HepG2 (cell line): ENCODE data around the gene LHX3. TPM values are rescaled to one million over a fixed set of nuclear protein-coding genes. Genes with fewer than 3 reads are reported as not detected.

Experiments
- ATAC-seq: fragments of 200-7000 bp; cut with Tn5 transposase; 3 replicates; pipeline ENCODE4 v1.9.1; 2020; ENCODE audit warnings: mild to moderate bottlenecking, moderate library complexity
- BruUV-seq: library from RNA; stranded (reverse); fragments of 400-500 nt; replicated peaks from 2 replicates; lab custom pipeline; 2021; lab: Mats Ljungman, UMichigan
- CTCF ChIA-PET: fragments of 300-600 bp; formaldehyde crosslinking; extraction: SDS; loops from one replicate; lab custom pipeline; 2021; ENCODE audit warnings: low total read pairs, inconsistent platforms, low intra/inter-chr PET ratio; lab: Yijun Ruan, JAX
- POLR2A ChIA-PET: fragments of 350-600 bp; sonication (Branson Sonifier 250); formaldehyde crosslinking; loops from one replicate; lab custom pipeline; 2020; ENCODE audit warnings: antibody characterized with exemption, inconsistent platforms; lab: Yijun Ruan, JAX
- DNase-seq: peaks from one replicate; pipeline ENCODE4 v3.0.0-alpha.2; 2015; ENCODE audit warnings: low spot score
- FAIRE-seq: peaks from 3 replicates; lab custom pipeline; 2011; peaks lifted over from hg19 to GRCh38; lab: Jason Lieb, UNC
- H2AFZ ChIP-seq: one replicate; pipeline ENCODE4 v1.6.1; 2011; ENCODE audit warnings: low read length, inconsistent platforms
- H3K27ac ChIP-seq: fragments of 300-600 bp; 3 replicates; pipeline ENCODE4 v1.8.0; 2011; ENCODE audit warnings: mixed run types, mild to moderate bottlenecking, mixed read lengths, low read length, inconsistent platforms; ENCODE audit not compliant: insufficient read depth; ENCODE audit errors: extremely low read length
- H3K27me3 ChIP-seq, 2 experiments: fragments of 200-600 bp in 1 of 2; 2 replicates in 1 of 2; 3 replicates in 1 of 2; pipeline versions ENCODE4 v1.6.0 to v1.8.0; 2011; ENCODE audit warnings: low read length in 2 of 2, mild to moderate bottlenecking in 2 of 2, moderate library complexity in 2 of 2, inconsistent platforms in 1 of 2; ENCODE audit not compliant: insufficient read depth in 2 of 2, control insufficient read depth in 1 of 2
- H3K36me3 ChIP-seq, 2 experiments: fragments of 200-600 bp in 1 of 2; replicated peaks in 1 of 2; 2 replicates in 1 of 2; 3 replicates in 1 of 2; pipeline versions ENCODE4 v1.5.1 to v1.8.0; 2011; ENCODE audit warnings: low read length in 2 of 2, inconsistent platforms in 1 of 2; ENCODE audit not compliant: insufficient read depth in 2 of 2, control insufficient read depth in 1 of 2
- H3K4me1 ChIP-seq: 2 replicates; pipeline ENCODE4 v1.5.1; 2012; ENCODE audit warnings: low read length, inconsistent platforms; ENCODE audit not compliant: insufficient read depth
- H3K4me2 ChIP-seq: 2 replicates; pipeline ENCODE4 v1.6.0; 2011; ENCODE audit warnings: low read depth, low read length, inconsistent platforms
- H3K4me3 ChIP-seq, 3 experiments: fragments of 200-600 bp in 1 of 3; sonication (generic), shearing (Covaris generic) in 1 of 3; replicated peaks in 1 of 3; 2 replicates each; pipeline ENCODE4 v1.5.1; 2011 to 2016; ENCODE audit warnings: low read length in 3 of 3, inconsistent platforms in 2 of 3, low read depth in 2 of 3, mild to moderate bottlenecking in 2 of 3, control low read depth in 1 of 3, mixed read lengths in 1 of 3; ENCODE audit not compliant: insufficient read depth in 1 of 3
- H3K79me2 ChIP-seq: one replicate; pipeline ENCODE4 v1.6.1; 2011; ENCODE audit warnings: low read length, inconsistent platforms; ENCODE audit not compliant: insufficient read depth
- H3K9ac ChIP-seq: 2 replicates; pipeline ENCODE4 v1.6.0; 2011; ENCODE audit warnings: mild to moderate bottlenecking, low read depth, low read length, inconsistent platforms; ENCODE audit not compliant: insufficient read depth
- H3K9me3 ChIP-seq: 2 replicates; pipeline ENCODE4 v1.5.1; 2012; ENCODE audit warnings: mild to moderate bottlenecking, low read length
- H4K20me1 ChIP-seq: 2 replicates; pipeline ENCODE4 v1.6.0; 2011; ENCODE audit warnings: inconsistent platforms, mild to moderate bottlenecking, low read length, moderate library complexity; ENCODE audit not compliant: insufficient read depth
- ELF4 ChIP-seq: sonication (generic); formaldehyde crosslinking; IDR thresholded peaks from 2 replicates; pipeline ENCODE4 v1.5.0; 2020; ENCODE audit warnings: missing genetic modification reagents, mild to moderate bottlenecking, moderate library complexity, borderline replicate concordance
- HINFP ChIP-seq: sonication (generic); formaldehyde crosslinking; IDR thresholded peaks from 2 replicates; pipeline ENCODE4 v1.4.0; 2020; ENCODE audit warnings: low read depth, mild to moderate bottlenecking, missing genetic modification reagents
- MEIS2 ChIP-seq: sonication (generic); formaldehyde crosslinking; IDR thresholded peaks from 2 replicates; pipeline ENCODE4 v1.9.0; 2021; ENCODE audit warnings: mild to moderate bottlenecking, missing genetic modification reagents
- ZBTB1 ChIP-seq: sonication (generic); formaldehyde crosslinking; IDR thresholded peaks from 2 replicates; pipeline ENCODE4 v1.4.0; 2020; ENCODE audit warnings: missing genetic modification reagents, borderline replicate concordance
- ZNF24 ChIP-seq: fragments of 450-650 bp; IDR thresholded peaks from 2 replicates; pipeline ENCODE4 v1.6.1; 2017; ENCODE audit warnings: antibody characterized with exemption, mild to moderate bottlenecking
- ZNF382 ChIP-seq: sonication (generic); formaldehyde crosslinking; IDR thresholded peaks from 2 replicates; pipeline ENCODE4 v1.5.0; 2020; ENCODE audit warnings: missing genetic modification reagents, mild to moderate bottlenecking, borderline replicate concordance
- WGBS: methylation state at CpG from one replicate; pipeline ENCODE4 v1.1.6; 2017; ENCODE audit warnings: low lambda C conversion rate; 5-methylcytosine and 5-hydroxymethylcytosine counted together
- in situ Hi-C: cut with HindIII; loops from 2 replicates; pipeline ENCODE4 v1.10.0; 2017; ENCODE audit warnings: low pct_unique_long_range_greater_than_20kb; ENCODE audit not compliant: extremely low pct_ligation_motif_present
- intact Hi-C: fragments of 100-400 bp; cut with micrococcal nuclease; formaldehyde crosslinking; loops from one replicate; pipeline ENCODE4 v1.10.0; 2022; ENCODE audit not compliant: unreplicated experiment
- polyA plus RNA-seq, 8 experiments: library from polyadenylated mRNA; depleted of rRNA in 3 of 8; stranded (reverse) in 7 of 8; unstranded in 1 of 8; fragments of >200 nt; fragmentation: Illumina TruSeq in 4 of 8; extraction: Trizol in 4 of 8; gene quantifications; 2 replicates each; pipeline versions ENCODE4 v1.2.1 to v1.2.3, GENCODE V29; 2011 to 2016; ENCODE audit warnings: low read depth in 4 of 8, missing spikeins in 1 of 8, mixed read lengths in 1 of 8; ENCODE audit not compliant: insufficient read depth in 1 of 8
- total RNA-seq, 5 experiments: library from RNA; depleted of rRNA; stranded (reverse); fragments of >200 nt; fragmentation: Illumina TruSeq; extraction: Trizol; gene quantifications; 2 replicates each; pipeline ENCODE4 v1.2.3, GENCODE V29; 2016; ENCODE audit warnings: low read depth in 1 of 5
- TF ChIP-seq, protein P1 (sequence below): sonication (generic); formaldehyde crosslinking; IDR thresholded peaks from 2 replicates; pipeline ENCODE4 v1.9.0; 2021; ENCODE audit warnings: missing genetic modification reagents, borderline replicate concordance
- TF ChIP-seq, protein P2 (sequence below): sonication (generic); formaldehyde crosslinking; IDR thresholded peaks from 2 replicates; pipeline ENCODE4 v1.4.0; 2020; ENCODE audit warnings: mild to moderate bottlenecking, missing genetic modification reagents, borderline replicate concordance
- TF ChIP-seq, protein P3 (sequence below): sonication (generic); formaldehyde crosslinking; IDR thresholded peaks from 2 replicates; pipeline ENCODE4 v1.4.0; 2020; ENCODE audit warnings: missing genetic modification reagents, borderline replicate concordance

LHX3 gene
- total and polyA plus RNA-seq, 2 of the 13 experiments (the other 11 are each of a cell fraction or from before 2014, with no cell fraction given) = not detected

DNA sequence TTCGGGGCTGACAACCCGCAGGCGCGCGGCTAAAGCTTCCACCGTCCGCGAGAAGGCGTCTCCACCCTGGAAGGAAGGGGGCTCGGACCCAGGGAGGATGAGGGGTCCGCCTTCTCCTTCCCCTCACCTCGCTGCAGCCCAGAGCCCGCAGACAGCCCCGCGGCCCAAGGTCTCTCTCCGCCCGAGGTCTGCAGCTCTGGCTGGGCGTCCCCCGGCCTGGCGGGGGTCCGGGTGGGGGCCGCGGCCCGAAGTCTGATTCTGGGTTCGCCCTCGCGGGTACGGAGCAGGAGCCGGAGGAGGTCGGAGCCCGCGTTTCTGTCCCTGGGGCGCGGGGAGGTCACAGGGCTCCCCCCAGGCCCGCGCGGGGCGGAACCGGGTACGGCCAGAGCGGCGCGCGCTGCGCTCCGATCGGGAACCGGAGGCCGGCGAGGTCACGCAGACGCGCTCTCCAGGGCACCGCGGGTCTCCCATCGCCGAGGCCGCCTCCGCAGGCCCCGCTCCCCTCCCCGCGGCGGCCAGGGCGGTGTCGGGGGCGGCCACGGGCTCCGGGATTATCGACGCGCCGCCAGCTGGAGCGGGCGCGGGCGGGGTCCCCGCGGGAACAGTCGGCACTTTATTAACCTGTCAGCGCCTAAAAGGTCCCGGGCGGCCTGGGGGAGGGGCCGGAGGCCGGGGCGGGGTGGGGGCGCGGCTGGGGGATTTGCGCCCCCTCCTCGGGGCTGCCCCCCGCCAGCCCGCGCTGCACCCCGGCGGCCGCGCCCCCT lies 11.6 kb downstream of the LHX3 start (continued):
- TF ChIP-seq HINFP (CRISPR knock-in tag) = no peak

- peaks cover 9 to 73% of the 10 kb centered on the region in 2 experiments for H3K27me3 ChIP-seq
- no peak overlapping the region for H3K27ac ChIP-seq
- no peak overlapping the region for H3K4me2 ChIP-seq
- no peaks in the 10 kb centered on the region for H3K36me3 ChIP-seq
- ATAC-seq = no peak
- no peaks in the 10 kb centered on the region for H4K20me1 ChIP-seq
- intact Hi-C loops = no loop called here
- in situ Hi-C loops = no loop called here
- no TSS peak for BruUV-seq
- H3K9ac ChIP-seq = no peak overlapping the region
- H3K4me3 ChIP-seq = no peak overlapping the region
- H3K79me2 ChIP-seq = no peaks in the 10 kb centered on the region
- CTCF ChIA-PET = no interaction called here
- no peak for FAIRE-seq
- WGBS = 41% methylated on average over 23 of the region's 51 CpGs
- POLR2A ChIA-PET = no interaction called here
- no peaks in the 10 kb centered on the region for H3K9me3 ChIP-seq
- no peaks in the 10 kb centered on the region for H3K4me1 ChIP-seq
- H2AFZ ChIP-seq = no peak overlapping the region
- no peak for DNase-seq
- no peak for TF ChIP-seq ZBTB1 (CRISPR knock-in tag)
- no peak for TF ChIP-seq ELF4
- TF ChIP-seq MEIS2 (CRISPR knock-in tag) = no peak
- no peak for TF ChIP-seq ZNF24
- TF ChIP-seq, protein P1, sequence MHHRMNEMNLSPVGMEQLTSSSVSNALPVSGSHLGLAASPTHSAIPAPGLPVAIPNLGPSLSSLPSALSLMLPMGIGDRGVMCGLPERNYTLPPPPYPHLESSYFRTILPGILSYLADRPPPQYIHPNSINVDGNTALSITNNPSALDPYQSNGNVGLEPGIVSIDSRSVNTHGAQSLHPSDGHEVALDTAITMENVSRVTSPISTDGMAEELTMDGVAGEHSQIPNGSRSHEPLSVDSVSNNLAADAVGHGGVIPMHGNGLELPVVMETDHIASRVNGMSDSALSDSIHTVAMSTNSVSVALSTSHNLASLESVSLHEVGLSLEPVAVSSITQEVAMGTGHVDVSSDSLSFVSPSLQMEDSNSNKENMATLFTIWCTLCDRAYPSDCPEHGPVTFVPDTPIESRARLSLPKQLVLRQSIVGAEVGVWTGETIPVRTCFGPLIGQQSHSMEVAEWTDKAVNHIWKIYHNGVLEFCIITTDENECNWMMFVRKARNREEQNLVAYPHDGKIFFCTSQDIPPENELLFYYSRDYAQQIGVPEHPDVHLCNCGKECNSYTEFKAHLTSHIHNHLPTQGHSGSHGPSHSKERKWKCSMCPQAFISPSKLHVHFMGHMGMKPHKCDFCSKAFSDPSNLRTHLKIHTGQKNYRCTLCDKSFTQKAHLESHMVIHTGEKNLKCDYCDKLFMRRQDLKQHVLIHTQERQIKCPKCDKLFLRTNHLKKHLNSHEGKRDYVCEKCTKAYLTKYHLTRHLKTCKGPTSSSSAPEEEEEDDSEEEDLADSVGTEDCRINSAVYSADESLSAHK (CRISPR knock-in tag) = no peak
- no peak for TF ChIP-seq ZNF382 (CRISPR knock-in tag)
- TF ChIP-seq, protein P2, sequence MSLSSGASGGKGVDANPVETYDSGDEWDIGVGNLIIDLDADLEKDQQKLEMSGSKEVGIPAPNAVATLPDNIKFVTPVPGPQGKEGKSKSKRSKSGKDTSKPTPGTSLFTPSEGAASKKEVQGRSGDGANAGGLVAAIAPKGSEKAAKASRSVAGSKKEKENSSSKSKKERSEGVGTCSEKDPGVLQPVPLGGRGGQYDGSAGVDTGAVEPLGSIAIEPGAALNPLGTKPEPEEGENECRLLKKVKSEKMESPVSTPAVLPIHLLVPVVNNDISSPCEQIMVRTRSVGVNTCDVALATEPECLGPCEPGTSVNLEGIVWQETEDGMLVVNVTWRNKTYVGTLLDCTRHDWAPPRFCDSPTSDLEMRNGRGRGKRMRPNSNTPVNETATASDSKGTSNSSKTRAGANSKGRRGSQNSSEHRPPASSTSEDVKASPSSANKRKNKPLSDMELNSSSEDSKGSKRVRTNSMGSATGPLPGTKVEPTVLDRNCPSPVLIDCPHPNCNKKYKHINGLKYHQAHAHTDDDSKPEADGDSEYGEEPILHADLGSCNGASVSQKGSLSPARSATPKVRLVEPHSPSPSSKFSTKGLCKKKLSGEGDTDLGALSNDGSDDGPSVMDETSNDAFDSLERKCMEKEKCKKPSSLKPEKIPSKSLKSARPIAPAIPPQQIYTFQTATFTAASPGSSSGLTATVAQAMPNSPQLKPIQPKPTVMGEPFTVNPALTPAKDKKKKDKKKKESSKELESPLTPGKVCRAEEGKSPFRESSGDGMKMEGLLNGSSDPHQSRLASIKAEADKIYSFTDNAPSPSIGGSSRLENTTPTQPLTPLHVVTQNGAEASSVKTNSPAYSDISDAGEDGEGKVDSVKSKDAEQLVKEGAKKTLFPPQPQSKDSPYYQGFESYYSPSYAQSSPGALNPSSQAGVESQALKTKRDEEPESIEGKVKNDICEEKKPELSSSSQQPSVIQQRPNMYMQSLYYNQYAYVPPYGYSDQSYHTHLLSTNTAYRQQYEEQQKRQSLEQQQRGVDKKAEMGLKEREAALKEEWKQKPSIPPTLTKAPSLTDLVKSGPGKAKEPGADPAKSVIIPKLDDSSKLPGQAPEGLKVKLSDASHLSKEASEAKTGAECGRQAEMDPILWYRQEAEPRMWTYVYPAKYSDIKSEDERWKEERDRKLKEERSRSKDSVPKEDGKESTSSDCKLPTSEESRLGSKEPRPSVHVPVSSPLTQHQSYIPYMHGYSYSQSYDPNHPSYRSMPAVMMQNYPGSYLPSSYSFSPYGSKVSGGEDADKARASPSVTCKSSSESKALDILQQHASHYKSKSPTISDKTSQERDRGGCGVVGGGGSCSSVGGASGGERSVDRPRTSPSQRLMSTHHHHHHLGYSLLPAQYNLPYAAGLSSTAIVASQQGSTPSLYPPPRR (CRISPR knock-in tag) = no peak
- TF ChIP-seq, protein P3, sequence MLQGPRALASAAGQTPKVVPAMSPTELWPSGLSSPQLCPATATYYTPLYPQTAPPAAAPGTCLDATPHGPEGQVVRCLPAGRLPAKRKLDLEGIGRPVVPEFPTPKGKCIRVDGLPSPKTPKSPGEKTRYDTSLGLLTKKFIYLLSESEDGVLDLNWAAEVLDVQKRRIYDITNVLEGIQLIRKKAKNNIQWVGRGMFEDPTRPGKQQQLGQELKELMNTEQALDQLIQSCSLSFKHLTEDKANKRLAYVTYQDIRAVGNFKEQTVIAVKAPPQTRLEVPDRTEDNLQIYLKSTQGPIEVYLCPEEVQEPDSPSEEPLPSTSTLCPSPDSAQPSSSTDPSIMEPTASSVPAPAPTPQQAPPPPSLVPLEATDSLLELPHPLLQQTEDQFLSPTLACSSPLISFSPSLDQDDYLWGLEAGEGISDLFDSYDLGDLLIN (CRISPR knock-in tag) = no peak
Observed at GRCh38 chr9:136192289-136193126, 12.4 kb downstream of the LHX3 start.
